T-cell (primary cell): ENCODE results near the gene KIDINS220. TPM values are rescaled to one million over a fixed set of nuclear protein-coding genes. Genes with fewer than 3 reads are reported as not detected.

ENCODE experiments used
- ATAC-seq, 4 experiments: fragments of 200-7000 bp in 3 of 4; fragments of 150-1000 bp in 1 of 4; cut with Tn5 transposase; replicated peaks in 1 of 4; 1 replicate in 3 of 4; 2 replicates in 1 of 4; pipeline ENCODE4 v1.10.0; 2021; ENCODE audit warnings: moderate library complexity in 3 of 4, mild to moderate bottlenecking in 2 of 4, moderate number of reproducible peaks in 1 of 4
- CTCF ChIA-PET, 2 donors: fragments of 300-600 bp; sonication (Branson Sonifier 250); formaldehyde crosslinking; loops; one replicate each; lab custom pipeline; 2022; ENCODE audit warnings: antibody characterized with exemption in 2 of 2; lab: Charles Lee
- POLR2A ChIA-PET, 2 donors: fragments of 300-600 bp; sonication (Branson Sonifier 250); formaldehyde crosslinking; loops; one replicate each; lab custom pipeline; 2022; ENCODE audit warnings: antibody characterized with exemption in 2 of 2; lab: Charles Lee
- DNase-seq, 35 experiments: peaks; one replicate each; pipeline versions ENCODE4 v3.0.0 to v3.0.0-alpha.2; 2013 to 2023
- H3K27ac ChIP-seq: one replicate; pipeline ENCODE4 v1.5.1; 2013; ENCODE audit warnings: low read length
- H3K27me3 ChIP-seq, 2 experiments: replicated peaks in 1 of 2; 1 replicate in 1 of 2; 2 replicates in 1 of 2; pipeline versions ENCODE4 v1.6.1 to v1.7.0; 2013; ENCODE audit warnings: low read length in 1 of 2, mixed read lengths in 1 of 2; ENCODE audit not compliant: control insufficient read depth in 2 of 2, insufficient read depth in 2 of 2; ENCODE audit errors: extremely low read depth in 1 of 2
- H3K36me3 ChIP-seq, 2 donors: 1 replicate in 1 of 2; 2 replicates in 1 of 2; pipeline versions ENCODE4 v1.6.1 to v1.7.0; 2013; ENCODE audit warnings: low read length in 1 of 2; ENCODE audit not compliant: control insufficient read depth in 2 of 2, insufficient read depth in 1 of 2; ENCODE audit errors: extremely low read depth in 1 of 2
- H3K4me1 ChIP-seq, 2 experiments: 1 replicate in 1 of 2; 2 replicates in 1 of 2; pipeline versions ENCODE4 v1.6.1 to v1.7.0; 2013; ENCODE audit warnings: low read length in 2 of 2, mixed read lengths in 1 of 2; ENCODE audit not compliant: insufficient read depth in 2 of 2, control insufficient read depth in 1 of 2; ENCODE audit errors: extremely low read depth in 1 of 2
- H3K4me3 ChIP-seq, 2 donors: 1 replicate in 1 of 2; 2 replicates in 1 of 2; pipeline versions ENCODE4 v1.5.1 to v1.7.0; 2013; ENCODE audit warnings: mild to moderate bottlenecking in 2 of 2, low read length in 1 of 2, moderate library complexity in 1 of 2; ENCODE audit not compliant: control insufficient read depth in 1 of 2; ENCODE audit errors: extremely low read depth in 1 of 2
- H3K9me3 ChIP-seq: 2 replicates; pipeline ENCODE4 v1.7.0; 2013
- H3K27ac Mint-ChIP-seq, 2 donors: one replicate each; pipeline ENCODE4 v1.8.0; 2020 to 2021; ENCODE audit warnings: mild to moderate bottlenecking in 2 of 2, mixed read lengths in 2 of 2
- H3K27me3 Mint-ChIP-seq, 2 donors: one replicate each; pipeline ENCODE4 v1.8.0; 2021 to 2022; ENCODE audit warnings: mixed read lengths in 2 of 2
- H3K36me3 Mint-ChIP-seq: one replicate; pipeline ENCODE4 v1.8.0; 2021; ENCODE audit warnings: mixed read lengths
- H3K4me1 Mint-ChIP-seq, 3 donors: one replicate each; pipeline ENCODE4 v1.8.0; 2020 to 2022; ENCODE audit warnings: mixed read lengths in 3 of 3, mild to moderate bottlenecking in 1 of 3
- H3K4me3 Mint-ChIP-seq, 3 donors: one replicate each; pipeline ENCODE4 v1.8.0; 2020 to 2022; ENCODE audit warnings: mild to moderate bottlenecking in 3 of 3, mixed read lengths in 3 of 3, moderate library complexity in 3 of 3
- H3K9me3 Mint-ChIP-seq, 3 donors: one replicate each; pipeline ENCODE4 v1.8.0; 2020 to 2022; ENCODE audit warnings: mixed read lengths in 3 of 3
- WGBS: methylation state at CpG from one replicate; pipeline ENCODE4 v1.1.5; 2013; ENCODE audit warnings: missing lambda C conversion rate; ENCODE audit not compliant: insufficient coverage; 5-methylcytosine and 5-hydroxymethylcytosine counted together
- total RNA-seq, 35 experiments: library from RNA in 6 of 35; stranded (reverse) in 6 of 35; fragments of 120-200 nt in 1 of 35; gene quantifications; one replicate each; pipeline versions ENCODE4 v1.2.1 to v1.2.4 and lab custom pipeline; 2013 to 2026

The KIDINS220 gene
- total RNA-seq (10 to 100 TPM; 40.0 to 50.0 (median 42.7) TPM), total RNA-seq (lab: John Stamatoyannopoulos, UW) (82.1 to 206 (median 133) reads per million in 29 experiments)
- 54.9 TPM for total RNA-seq (2013)

DNA sequence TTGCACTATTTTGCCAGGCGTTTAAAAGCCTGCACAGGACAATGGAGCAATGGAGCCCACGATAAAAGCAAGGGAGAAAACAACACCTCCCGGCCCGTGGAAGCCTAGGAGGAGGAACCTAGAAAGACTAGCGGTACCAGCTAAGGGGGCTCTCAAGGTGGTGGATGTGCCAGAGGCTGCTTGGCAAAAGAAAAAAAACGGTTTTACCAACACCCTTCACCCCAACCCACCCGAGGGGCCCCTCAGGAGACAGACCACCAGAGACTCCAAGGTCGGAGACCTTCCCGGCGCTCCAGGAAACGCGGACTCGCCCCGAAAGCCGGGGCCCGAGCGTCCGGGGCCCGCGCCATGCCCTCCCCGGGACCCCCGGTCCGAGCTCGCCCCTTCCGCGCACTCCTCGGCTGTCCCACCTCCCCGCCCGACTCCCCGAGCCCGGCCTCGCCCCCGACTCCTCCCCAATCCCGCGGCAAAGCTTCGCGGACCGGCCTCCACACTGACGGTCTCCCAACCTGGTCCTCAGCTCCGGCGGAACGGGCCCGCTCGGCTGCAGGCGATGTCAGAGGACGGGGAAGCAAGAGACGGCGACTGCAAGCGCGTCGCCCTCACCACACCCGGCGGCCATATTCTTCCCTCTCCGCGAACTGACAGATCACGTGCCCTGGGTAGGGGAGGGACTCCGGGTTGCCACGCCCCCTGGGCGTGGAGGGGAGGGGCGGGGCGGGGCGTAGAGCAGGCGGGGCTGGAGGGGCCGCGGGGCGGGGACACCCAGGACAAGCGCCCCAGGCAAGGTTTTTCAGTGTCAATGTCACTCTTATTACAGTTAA is at the start of gene KIDINS220:
KIDINS220 (minus strand) TSS at position 643 of the 824 bp plus-strand sequence. CDS start 10,520 bp downstream, outside the sequence.
- ChIA-PET POLR2A (interaction anchor here (0.6 to 0.7 kb wide), 3 partner anchors 33 to 1972 kb away, joined by 3 to 5 read pairs (median 3); no protein-coding TSS in a partner anchor), CTCF (interaction anchor here (0.6 to 0.7 kb wide), 5 partner anchors 614 to 1744 kb away, joined by 3 to 6 read pairs (median 4); partner anchors contain the start of gene TAF1B (in 1 of the 2))
- peaks cover 11% of the 10 kb centered on the region for H3K36me3 Mint-ChIP-seq
- H3K27ac Mint-ChIP-seq = peak within 1 kb of the TSS; percentile 97 to 99
- peak within 1 kb of the TSS; percentile 35 for H3K27ac ChIP-seq
- no peaks in the 10 kb centered on the region for H3K9me3 ChIP-seq
- peak within 1 kb of the TSS; percentile 96 to 100 (median 99) for H3K4me3 Mint-ChIP-seq
- peaks cover 0 to 3% of the 10 kb centered on the region in 2 donors for H3K27me3 Mint-ChIP-seq
- peaks cover 19 to 33% of the 10 kb centered on the region in 2 experiments for H3K4me1 ChIP-seq
- ATAC-seq (peak; percentile 90 to 97 (median 95)), DNase-seq (peak; percentile 75 to 93 (median 82))
- under 1% methylated on average over 35 of the region's 67 CpGs for WGBS
- peak within 1 kb of the TSS; percentile 74 to 100 for H3K4me3 ChIP-seq
- no peaks in the 10 kb centered on the region for H3K36me3 ChIP-seq
- peaks cover 0 to 2% of the 10 kb centered on the region in 2 experiments for H3K27me3 ChIP-seq
- peaks cover 52 to 63% (median 52%) of the 10 kb centered on the region in 3 donors for H3K4me1 Mint-ChIP-seq
- H3K9me3 Mint-ChIP-seq = no peaks in the 10 kb centered on the region

GRCh38 chr2:8886876-8887275 is 49.5 kb upstream of the KIDINS220 start:
- Histone ChIP-seq H3K36me3 (no peaks in the 10 kb centered on the region), H3K27me3 (no peaks in the 10 kb centered on the region), H3K27ac (no peak overlapping the region), H3K4me1 (no peaks in the 10 kb centered on the region), H3K9me3 (no peaks in the 10 kb centered on the region), H3K4me3 (no peak overlapping the region)
- Mint-ChIP-seq H3K4me3 (no peak overlapping the region), H3K4me1 (no peaks in the 10 kb centered on the region), H3K36me3 (no peaks in the 10 kb centered on the region), H3K27me3 (no peaks in the 10 kb centered on the region), H3K9me3 (no peaks in the 10 kb centered on the region), H3K27ac (no peak overlapping the region)
- no peak for DNase-seq
- no CpG with 5 or more reads among the region's 2 CpGs for WGBS
- ChIA-PET CTCF (no interaction called here), POLR2A (no interaction called here)
- ATAC-seq = no peak

DNA sequence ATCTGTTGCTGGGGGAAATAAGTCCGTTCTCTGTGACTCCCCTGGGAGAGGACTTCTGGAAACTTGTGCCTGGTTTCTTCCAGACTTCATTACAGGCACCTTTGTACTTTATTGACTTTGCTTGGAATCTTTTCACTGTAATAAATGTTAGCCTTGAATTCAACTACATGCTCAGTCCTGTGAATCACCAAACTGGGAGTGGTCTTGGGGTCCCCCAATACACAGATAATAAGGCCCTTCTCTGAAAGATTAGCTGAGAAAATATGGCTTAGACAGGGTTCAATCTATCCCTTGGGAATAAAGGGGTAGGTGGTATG is 48.7 kb upstream of the KIDINS220 start:
- WGBS = no CpG with 5 or more reads among the region's 1 CpG

GRCh38 chr2:8885449-8886201 is 48.2 kb upstream of the KIDINS220 start:
- Histone ChIP-seq H3K4me1 (no peaks in the 10 kb centered on the region), H3K27me3 (no peaks in the 10 kb centered on the region), H3K4me3 (no peak overlapping the region), H3K36me3 (no peaks in the 10 kb centered on the region), H3K27ac (no peak overlapping the region), H3K9me3 (no peaks in the 10 kb centered on the region)
- ATAC-seq (no peak), DNase-seq (no peak)
- peaks cover 3% of the 10 kb centered on the region for H3K36me3 Mint-ChIP-seq
- no peaks in the 10 kb centered on the region for H3K4me1 Mint-ChIP-seq
- CTCF ChIA-PET = interaction anchor here in 1 of 2 donors (0.5 kb wide), 1 partner anchor 29 kb away, joined by 3 read pairs; no protein-coding TSS in a partner anchor
- WGBS = 97% methylated on average over 5 of the region's 7 CpGs
- POLR2A ChIA-PET = no interaction called here
- no peak overlapping the region for H3K4me3 Mint-ChIP-seq
- H3K27me3 Mint-ChIP-seq = peaks cover 0 to 4% of the 10 kb centered on the region in 2 donors
- no peak overlapping the region for H3K27ac Mint-ChIP-seq
- H3K9me3 Mint-ChIP-seq = no peaks in the 10 kb centered on the region

More for the DNA sequence above, 48.7 kb upstream of the KIDINS220 start:
- no peaks in the 10 kb centered on the region for H3K36me3 ChIP-seq
- no peak overlapping the region for H3K4me3 ChIP-seq
- ATAC-seq (no peak), DNase-seq (no peak)
- H3K27ac Mint-ChIP-seq = no peak overlapping the region
- no peaks in the 10 kb centered on the region for H3K9me3 Mint-ChIP-seq
- no peak overlapping the region for H3K4me3 Mint-ChIP-seq
- ChIA-PET CTCF (no interaction called here), POLR2A (no interaction called here)
- H3K27me3 Mint-ChIP-seq = no peaks in the 10 kb centered on the region
- H3K27me3 ChIP-seq = no peaks in the 10 kb centered on the region
- no peaks in the 10 kb centered on the region for H3K4me1 ChIP-seq
- no peak overlapping the region for H3K27ac ChIP-seq
- no peaks in the 10 kb centered on the region for H3K9me3 ChIP-seq
- H3K4me1 Mint-ChIP-seq = no peaks in the 10 kb centered on the region
- H3K36me3 Mint-ChIP-seq = no peaks in the 10 kb centered on the region

DNA sequence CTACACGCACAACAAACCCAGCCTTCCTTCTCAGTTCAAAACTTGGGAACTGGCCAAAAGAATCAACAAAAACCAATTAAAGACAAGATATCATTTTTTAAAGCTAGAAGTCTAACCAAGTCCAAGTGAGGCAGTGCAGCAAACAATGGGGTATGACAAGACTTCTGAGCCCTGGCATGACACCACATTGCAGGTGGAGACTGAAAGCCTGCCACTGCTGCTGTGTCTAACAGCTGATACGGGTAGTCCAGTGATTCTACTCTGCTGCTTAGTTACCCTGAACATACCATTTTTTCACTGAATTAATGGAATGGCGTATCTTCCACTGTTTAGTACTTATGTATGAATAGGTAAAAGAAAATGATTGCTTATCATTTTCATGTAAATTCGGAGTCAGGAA is 47.4 kb upstream of the KIDINS220 start:
- WGBS = no CpG with 5 or more reads among the region's 4 CpGs
- Histone ChIP-seq H3K4me1 (no peaks in the 10 kb centered on the region), H3K27me3 (no peaks in the 10 kb centered on the region), H3K9me3 (no peaks in the 10 kb centered on the region), H3K27ac (no peak overlapping the region), H3K4me3 (no peak overlapping the region), H3K36me3 (no peaks in the 10 kb centered on the region)
- Mint-ChIP-seq H3K4me1 (no peaks in the 10 kb centered on the region), H3K4me3 (no peak overlapping the region), H3K27ac (no peak overlapping the region), H3K9me3 (no peaks in the 10 kb centered on the region), H3K27me3 (peaks cover 0 to 5% of the 10 kb centered on the region in 2 donors), H3K36me3 (peaks cover 5% of the 10 kb centered on the region)
- CTCF ChIA-PET = no interaction called here
- ATAC-seq (no peak), DNase-seq (no peak)
- POLR2A ChIA-PET = no interaction called here

- no peak overlapping the region for H3K4me3 Mint-ChIP-seq
- H3K27ac ChIP-seq = no peak overlapping the region
- no peak for ATAC-seq
- no peaks in the 10 kb centered on the region for H3K4me1 ChIP-seq
- H3K4me1 Mint-ChIP-seq = no peaks in the 10 kb centered on the region
- H3K9me3 Mint-ChIP-seq = no peaks in the 10 kb centered on the region
- H3K27me3 Mint-ChIP-seq = peaks cover 2 to 5% of the 10 kb centered on the region in 2 donors
- no peak for DNase-seq
- no peaks in the 10 kb centered on the region for H3K36me3 ChIP-seq
- H3K4me3 ChIP-seq = no peak overlapping the region
- ChIA-PET POLR2A (no interaction called here), CTCF (no interaction called here)
- H3K27me3 ChIP-seq = no peaks in the 10 kb centered on the region
- H3K27ac Mint-ChIP-seq = no peak overlapping the region
- 93% methylated on average over 5 of the region's 5 CpGs for WGBS
- peaks cover 5% of the 10 kb centered on the region for H3K36me3 Mint-ChIP-seq
- no peaks in the 10 kb centered on the region for H3K9me3 ChIP-seq
Measured at GRCh38 chr2:8882094-8882493, 44.7 kb upstream of the KIDINS220 start.
